HEK293 (cell line): ENCODE results near the gene ZNF322.

Experiments used
- BCL6B ChIP-seq: fragments of 450-650 bp; formaldehyde crosslinking; IDR thresholded peaks from 2 replicates; pipeline ENCODE4 v1.5.1; 2017; ENCODE audit warnings: missing biosample characterization, missing genetic modification characterization
- CTCF ChIP-seq: fragments of 450-650 bp; formaldehyde crosslinking; IDR thresholded peaks from 2 replicates; pipeline ENCODE4 v1.5.1; 2016; ENCODE audit warnings: missing biosample characterization, missing genetic modification characterization
- GFI1B ChIP-seq: fragments of 450-650 bp; formaldehyde crosslinking; IDR thresholded peaks from 2 replicates; pipeline ENCODE4 v1.5.1; 2016; ENCODE audit warnings: missing biosample characterization, missing genetic modification characterization
- GLI2 ChIP-seq: fragments of 450-650 bp; formaldehyde crosslinking; IDR thresholded peaks from 2 replicates; pipeline ENCODE4; 2017; ENCODE audit warnings: missing biosample characterization, missing genetic modification characterization, low read depth, borderline replicate concordance
- KLF10 ChIP-seq: fragments of 450-650 bp; IDR thresholded peaks from 2 replicates; pipeline ENCODE4 v1.5.1; 2018; ENCODE audit warnings: missing biosample characterization, mild to moderate bottlenecking, missing genetic modification characterization
- KLF17 ChIP-seq: fragments of 450-650 bp; formaldehyde crosslinking; IDR thresholded peaks from 2 replicates; pipeline ENCODE4 v1.5.1; 2016; ENCODE audit warnings: missing biosample characterization, missing genetic modification characterization
- OSR2 ChIP-seq: fragments of 450-650 bp; formaldehyde crosslinking; IDR thresholded peaks from 2 replicates; pipeline ENCODE4 v1.5.1; 2016; ENCODE audit warnings: missing biosample characterization, missing genetic modification characterization
- PRDM1 ChIP-seq: fragments of 450-650 bp; formaldehyde crosslinking; IDR thresholded peaks from 2 replicates; pipeline ENCODE4; 2016; ENCODE audit warnings: missing biosample characterization, missing genetic modification characterization
- TRIM28 ChIP-seq: IDR thresholded peaks from 2 replicates; pipeline ENCODE4 v1.6.1; 2011; ENCODE audit warnings: low read length, control low read depth, borderline replicate concordance
- TSHZ1 ChIP-seq: fragments of 450-650 bp; formaldehyde crosslinking; IDR thresholded peaks from 2 replicates; pipeline ENCODE4 v1.5.1; 2016; ENCODE audit warnings: missing biosample characterization, missing genetic modification characterization, borderline replicate concordance
- ZBTB17 ChIP-seq: fragments of 450-650 bp; formaldehyde crosslinking; IDR thresholded peaks from 2 replicates; pipeline ENCODE4 v1.5.1; 2016; ENCODE audit warnings: missing biosample characterization, missing genetic modification characterization
- ZFP3 ChIP-seq: fragments of 450-650 bp; formaldehyde crosslinking; IDR thresholded peaks from 2 replicates; pipeline ENCODE4 v1.5.1; 2016; ENCODE audit warnings: low read depth, missing biosample characterization, missing genetic modification characterization
- ZNF133 ChIP-seq: fragments of 450-650 bp; formaldehyde crosslinking; IDR thresholded peaks from 2 replicates; pipeline ENCODE4 v1.5.1; 2016; ENCODE audit warnings: missing biosample characterization, missing genetic modification characterization
- ZNF169 ChIP-seq: fragments of 450-650 bp; formaldehyde crosslinking; IDR thresholded peaks from 2 replicates; pipeline ENCODE4 v1.5.1; 2016; ENCODE audit warnings: missing biosample characterization, missing genetic modification characterization
- ZNF23 ChIP-seq: fragments of 450-650 bp; formaldehyde crosslinking; IDR thresholded peaks from 2 replicates; pipeline ENCODE4 v1.5.1; 2016; ENCODE audit warnings: missing biosample characterization, missing genetic modification characterization, borderline replicate concordance
- ZNF280D ChIP-seq: fragments of 450-650 bp; formaldehyde crosslinking; IDR thresholded peaks from 2 replicates; pipeline ENCODE4 v1.5.1; 2016; ENCODE audit warnings: missing biosample characterization, missing genetic modification characterization
- ZNF341 ChIP-seq: fragments of 450-650 bp; formaldehyde crosslinking; IDR thresholded peaks from 2 replicates; pipeline ENCODE4; 2016; ENCODE audit warnings: low read depth, missing biosample characterization, missing genetic modification characterization
- ZNF449 ChIP-seq: fragments of 450-650 bp; formaldehyde crosslinking; IDR thresholded peaks from 2 replicates; pipeline ENCODE4 v1.5.1; 2017; ENCODE audit warnings: missing biosample characterization, mild to moderate bottlenecking, missing genetic modification characterization, moderate library complexity
- ZNF48 ChIP-seq: fragments of 450-650 bp; formaldehyde crosslinking; IDR thresholded peaks from 2 replicates; pipeline ENCODE4 v1.5.1; 2016; ENCODE audit warnings: missing biosample characterization, missing genetic modification characterization
- ZNF510 ChIP-seq: fragments of 450-650 bp; formaldehyde crosslinking; IDR thresholded peaks from 2 replicates; pipeline ENCODE4 v1.5.1; 2018; ENCODE audit warnings: mild to moderate bottlenecking, missing genetic modification characterization, missing biosample characterization; ENCODE audit not compliant: insufficient replicate concordance
- ZNF514 ChIP-seq: fragments of 450-650 bp; formaldehyde crosslinking; IDR thresholded peaks from 2 replicates; pipeline ENCODE4 v1.5.1; 2016; ENCODE audit warnings: missing biosample characterization, missing genetic modification characterization
- ZNF654 ChIP-seq: fragments of 450-650 bp; formaldehyde crosslinking; IDR thresholded peaks from 2 replicates; pipeline ENCODE4 v1.5.1; 2016; ENCODE audit warnings: low read depth, missing biosample characterization, missing genetic modification characterization
- ZNF785 ChIP-seq: fragments of 450-650 bp; formaldehyde crosslinking; IDR thresholded peaks from 2 replicates; pipeline ENCODE4 v1.5.1; 2016; ENCODE audit warnings: missing biosample characterization, missing genetic modification characterization
- ZXDB ChIP-seq: fragments of 450-650 bp; formaldehyde crosslinking; IDR thresholded peaks from 2 replicates; pipeline ENCODE4 v1.5.1; 2016; ENCODE audit warnings: missing biosample characterization, missing genetic modification characterization

ZNF322 gene

GRCh38 chr6:26607434-26608230 lies 51.9 kb downstream of the ZNF322 start (continued):
- TF ChIP-seq CTCF, result peak; percentile 50; the same call in 1 of the 2 replicates
- TF ChIP-seq ZNF510 (tag by site-specific recombination), result no peak
- TF ChIP-seq ZNF169 (tag by site-specific recombination), result no peak
- TF ChIP-seq TSHZ1 (tag by site-specific recombination), result no peak
- TF ChIP-seq ZNF514 (tag by site-specific recombination), result no peak
- no peak for TF ChIP-seq ZNF48
- no peak for TF ChIP-seq GLI2 (tag by site-specific recombination)
- no peak for TF ChIP-seq KLF17
- no peak for TF ChIP-seq ZFP3
- TF ChIP-seq ZNF280D (tag by site-specific recombination), result no peak
- no peak for TF ChIP-seq GFI1B (tag by site-specific recombination)
- TF ChIP-seq ZNF449 (tag by site-specific recombination), result peak; percentile 75; the same call in 1 of the 2 replicates
- TF ChIP-seq BCL6B (tag by site-specific recombination), result no peak
- TF ChIP-seq ZNF23 (tag by site-specific recombination), result no peak
- no peak for TF ChIP-seq ZNF785 (tag by site-specific recombination)
- TF ChIP-seq ZBTB17 (tag by site-specific recombination), result 0 out of 2 replicates have a peak, but pooled peaks have one; percentile 22
- no peak for TF ChIP-seq TRIM28
- no peak for TF ChIP-seq ZXDB (tag by site-specific recombination)
- TF ChIP-seq KLF10 (tag by site-specific recombination), result no peak
- TF ChIP-seq ZNF133, result no peak
- no peak for TF ChIP-seq ZNF341 (tag by site-specific recombination)
- peak; percentile 98 for TF ChIP-seq ZNF654 (tag by site-specific recombination)
- TF ChIP-seq PRDM1 (tag by site-specific recombination), result peak; percentile 96
- TF ChIP-seq OSR2 (tag by site-specific recombination), result no peak
